RPMI7951 (cell line): ENCODE results near the gene SUCLG2. TPM values are rescaled to one million over a fixed set of nuclear protein-coding genes. Genes with fewer than 3 reads are reported as not detected.
A peak's percentile ranks its signal among the peaks of the same experiment; 100 is the strongest.

Experiments
- DNase-seq: peaks from one replicate; pipeline ENCODE4 v3.0.0-alpha.2; 2012; ENCODE audit warnings: low read depth
- total RNA-seq: library from RNA; depleted of rRNA; stranded (reverse); fragments of >200 nt; shearing (Covaris generic); gene quantifications from 2 replicates; pipeline ENCODE4 v1.2.3, GENCODE V29; 2014

The SUCLG2 gene
- total RNA-seq, 1 experiment from 2014 or later = 70.8 TPM

GRCh38 chr3:67649681-67650080 lies 4.7 kb downstream of the SUCLG2 start:
- DNase-seq = no peak

GRCh38 chr3:67648701-67649100 lies 5.7 kb downstream of the SUCLG2 start:
- DNase-seq = peak; percentile 20

GRCh38 chr3:67648229-67648628 lies 6.2 kb downstream of the SUCLG2 start:
- DNase-seq = no peak

- peak; percentile 99 for DNase-seq
Observed at GRCh38 chr3:67647390-67647878, 7.0 kb downstream of the SUCLG2 start.

- peak; percentile 89 for DNase-seq
Observed at GRCh38 chr3:67646586-67647234, 7.7 kb downstream of the SUCLG2 start.

GRCh38 chr3:67644827-67645226 lies 9.6 kb downstream of the SUCLG2 start:
- no peak for DNase-seq

GRCh38 chr3:67642734-67643133 lies 11.7 kb downstream of the SUCLG2 start:
- no peak for DNase-seq

- DNase-seq = no peak
Observed at GRCh38 chr3:67642190-67642589, 12.2 kb downstream of the SUCLG2 start.

GRCh38 chr3:67641451-67641850 lies 13.0 kb downstream of the SUCLG2 start:
- DNase-seq = no peak

GRCh38 chr3:67640023-67640660 lies 14.3 kb downstream of the SUCLG2 start:
- no peak for DNase-seq

- DNase-seq = no peak
Observed at GRCh38 chr3:67637255-67637900, 17.0 kb downstream of the SUCLG2 start.

GRCh38 chr3:67635806-67636205 lies 18.6 kb downstream of the SUCLG2 start:
- peak; percentile 36 for DNase-seq

- DNase-seq = peak; percentile 80
Observed at GRCh38 chr3:67635257-67635656, 19.2 kb downstream of the SUCLG2 start.

GRCh38 chr3:67630666-67631362 lies 23.6 kb downstream of the SUCLG2 start:
- no peak for DNase-seq

- no peak for DNase-seq
Observed at GRCh38 chr3:67624687-67625086, 29.7 kb downstream of the SUCLG2 start.

GRCh38 chr3:67624078-67624477 lies 30.3 kb downstream of the SUCLG2 start:
- no peak for DNase-seq

GRCh38 chr3:67622652-67623051 lies 31.8 kb downstream of the SUCLG2 start:
- DNase-seq = no peak

GRCh38 chr3:67620869-67621268 lies 33.5 kb downstream of the SUCLG2 start:
- no peak for DNase-seq

GRCh38 chr3:67619991-67620390 lies 34.4 kb downstream of the SUCLG2 start:
- no peak for DNase-seq

- no peak for DNase-seq
Observed at GRCh38 chr3:67617518-67617917, 36.9 kb downstream of the SUCLG2 start.

- DNase-seq = no peak
Observed at GRCh38 chr3:67616046-67616445, 38.4 kb downstream of the SUCLG2 start.

GRCh38 chr3:67614195-67614594 lies 40.2 kb downstream of the SUCLG2 start:
- DNase-seq = no peak
